AG09319 (cell line): ENCODE data around the gene SYTL2.

Source experiments
- DNase-seq: peaks from one replicate; pipeline ENCODE4 v3.0.0-alpha.2; 2010; ENCODE audit warnings: low read depth; ENCODE audit errors: extremely low read depth
- CTCF ChIP-seq: IDR thresholded peaks from 2 replicates; pipeline ENCODE4 v1.5.1; 2011; ENCODE audit warnings: low read depth, mild to moderate bottlenecking, inconsistent platforms, low read length, moderate library complexity

Gene SYTL2

GRCh38 chr11:85831050-85831449 lies 20.1 kb upstream of the SYTL2 start:
- no peak for DNase-seq
- no peak for TF ChIP-seq CTCF

GRCh38 chr11:85829172-85829571 lies 18.2 kb upstream of the SYTL2 start:
- TF ChIP-seq CTCF, result no peak
- no peak for DNase-seq

DNA sequence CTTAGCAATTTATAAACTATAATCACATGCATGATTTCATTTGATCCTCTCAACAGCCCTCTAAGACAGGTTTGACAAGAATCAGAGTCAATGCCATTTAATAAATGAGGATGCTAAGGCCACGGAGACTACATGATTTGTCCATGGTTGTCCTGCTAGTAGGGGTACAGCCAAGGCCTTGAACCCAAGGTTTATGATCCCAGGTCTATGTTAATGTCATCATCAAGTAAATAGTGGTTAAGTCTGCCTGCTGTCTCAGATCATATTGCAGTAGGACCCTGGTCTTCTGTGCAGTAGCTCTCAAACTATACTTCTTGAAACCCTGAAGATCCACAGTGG lies 17.7 kb upstream of the SYTL2 start:
- TF ChIP-seq CTCF, result no peak
- no peak for DNase-seq

GRCh38 chr11:85827748-85828639 lies 17.1 kb upstream of the SYTL2 start:
- DNase-seq, result peak; percentile 54
- TF ChIP-seq CTCF, result no peak

DNA sequence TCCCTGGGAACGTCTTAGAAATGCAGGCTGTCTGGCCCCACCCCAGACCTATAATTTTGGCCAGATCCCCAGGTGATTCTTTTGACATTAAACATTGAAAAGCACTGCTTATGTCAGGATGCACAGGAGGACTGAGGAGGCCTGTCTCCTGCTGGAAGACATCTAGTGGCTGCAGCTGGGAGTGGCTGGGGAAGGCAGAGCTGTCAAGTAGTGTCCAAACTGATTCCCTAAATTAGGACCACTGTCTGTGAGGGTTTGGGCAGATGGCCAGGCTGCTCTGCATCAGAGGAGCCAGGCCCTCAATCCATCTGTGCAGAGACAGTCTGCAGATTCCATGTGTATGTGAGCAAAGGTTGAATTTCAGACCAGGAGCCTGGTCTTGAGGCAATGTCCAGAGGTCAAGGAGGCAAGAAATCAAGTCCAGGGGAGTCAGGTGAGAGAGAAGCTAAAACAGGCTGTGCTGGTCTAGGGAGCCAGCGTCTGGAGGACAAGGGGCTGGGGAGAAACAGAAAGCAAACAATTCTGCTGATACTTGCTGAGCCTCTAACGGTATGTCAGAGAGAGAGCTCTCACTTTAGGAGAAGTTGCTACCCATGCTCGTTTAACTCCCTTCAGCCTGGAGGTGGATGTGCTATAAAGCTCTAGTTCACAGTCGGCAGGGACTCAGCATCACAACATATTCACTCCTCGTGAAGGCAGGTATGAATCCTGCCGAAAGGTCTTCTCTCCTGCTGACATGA lies 15.3 kb upstream of the SYTL2 start:
- DNase-seq, result no peak
- TF ChIP-seq CTCF, result peak; percentile 70

GRCh38 chr11:85825616-85826015 lies 14.7 kb upstream of the SYTL2 start:
- TF ChIP-seq CTCF, result no peak
- no peak for DNase-seq

DNA sequence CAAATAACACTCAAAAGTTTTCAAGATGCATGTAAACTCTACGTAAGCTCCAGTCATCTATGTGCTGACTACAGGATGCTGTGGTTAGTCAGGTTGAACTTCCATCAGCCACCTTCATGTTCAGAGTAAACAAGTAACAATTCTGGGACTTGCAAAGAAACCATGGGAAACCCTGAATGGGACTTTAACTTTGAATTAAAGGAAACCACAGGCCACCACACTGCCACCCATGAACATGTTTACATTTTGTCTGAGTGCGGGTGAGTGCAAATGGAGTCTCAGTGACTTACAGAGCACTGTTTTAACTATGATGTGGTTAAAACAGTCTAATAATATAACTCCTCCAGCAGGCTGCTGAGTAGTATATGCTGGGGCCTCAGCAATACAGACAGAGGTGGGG lies 12.9 kb upstream of the SYTL2 start:
- no peak for TF ChIP-seq CTCF
- no peak for DNase-seq
